Fibroblast of pulmonary artery (primary cell): ENCODE measurements around the gene COL19A1.

Experiments
- DNase-seq: peaks from one replicate; pipeline ENCODE4 v3.0.0-alpha.2; 2010; ENCODE audit warnings: low read depth
- H3K4me3 ChIP-seq: replicated peaks from 2 replicates; pipeline ENCODE4 v1.5.1; 2011; ENCODE audit warnings: low read depth, mild to moderate bottlenecking, control low read depth, low read length, moderate library complexity
- TF ChIP-seq, protein P1 (sequence below): IDR thresholded peaks from 2 replicates; pipeline ENCODE4 v1.5.1; 2011; ENCODE audit warnings: mild to moderate bottlenecking, control low read depth, low read length, inconsistent platforms; ENCODE audit errors: missing control alignments

COL19A1 gene

DNA sequence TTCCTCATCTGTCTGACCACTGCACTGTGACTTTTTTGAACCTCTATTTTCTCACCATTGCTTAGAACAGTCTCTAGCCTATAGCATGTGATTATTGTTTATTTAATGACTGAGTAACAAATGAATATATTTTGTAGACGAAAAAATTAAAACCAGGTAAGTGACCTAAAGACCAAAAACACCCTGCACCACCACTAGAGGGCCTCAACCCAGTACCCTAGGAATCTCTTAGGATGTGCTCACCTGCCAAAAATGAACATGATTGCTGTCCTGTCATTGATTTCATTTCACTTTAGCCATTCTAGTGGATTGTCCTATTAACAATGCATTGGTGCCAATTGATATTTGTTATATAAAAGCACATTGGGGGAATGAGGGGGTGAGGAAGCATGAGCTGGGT lies 237.4 kb downstream of the COL19A1 start:
- no peak for DNase-seq
- TF ChIP-seq, protein P1, sequence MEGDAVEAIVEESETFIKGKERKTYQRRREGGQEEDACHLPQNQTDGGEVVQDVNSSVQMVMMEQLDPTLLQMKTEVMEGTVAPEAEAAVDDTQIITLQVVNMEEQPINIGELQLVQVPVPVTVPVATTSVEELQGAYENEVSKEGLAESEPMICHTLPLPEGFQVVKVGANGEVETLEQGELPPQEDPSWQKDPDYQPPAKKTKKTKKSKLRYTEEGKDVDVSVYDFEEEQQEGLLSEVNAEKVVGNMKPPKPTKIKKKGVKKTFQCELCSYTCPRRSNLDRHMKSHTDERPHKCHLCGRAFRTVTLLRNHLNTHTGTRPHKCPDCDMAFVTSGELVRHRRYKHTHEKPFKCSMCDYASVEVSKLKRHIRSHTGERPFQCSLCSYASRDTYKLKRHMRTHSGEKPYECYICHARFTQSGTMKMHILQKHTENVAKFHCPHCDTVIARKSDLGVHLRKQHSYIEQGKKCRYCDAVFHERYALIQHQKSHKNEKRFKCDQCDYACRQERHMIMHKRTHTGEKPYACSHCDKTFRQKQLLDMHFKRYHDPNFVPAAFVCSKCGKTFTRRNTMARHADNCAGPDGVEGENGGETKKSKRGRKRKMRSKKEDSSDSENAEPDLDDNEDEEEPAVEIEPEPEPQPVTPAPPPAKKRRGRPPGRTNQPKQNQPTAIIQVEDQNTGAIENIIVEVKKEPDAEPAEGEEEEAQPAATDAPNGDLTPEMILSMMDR, result peak; percentile 51
- H3K4me3 ChIP-seq, result no peak overlapping the region

DNA sequence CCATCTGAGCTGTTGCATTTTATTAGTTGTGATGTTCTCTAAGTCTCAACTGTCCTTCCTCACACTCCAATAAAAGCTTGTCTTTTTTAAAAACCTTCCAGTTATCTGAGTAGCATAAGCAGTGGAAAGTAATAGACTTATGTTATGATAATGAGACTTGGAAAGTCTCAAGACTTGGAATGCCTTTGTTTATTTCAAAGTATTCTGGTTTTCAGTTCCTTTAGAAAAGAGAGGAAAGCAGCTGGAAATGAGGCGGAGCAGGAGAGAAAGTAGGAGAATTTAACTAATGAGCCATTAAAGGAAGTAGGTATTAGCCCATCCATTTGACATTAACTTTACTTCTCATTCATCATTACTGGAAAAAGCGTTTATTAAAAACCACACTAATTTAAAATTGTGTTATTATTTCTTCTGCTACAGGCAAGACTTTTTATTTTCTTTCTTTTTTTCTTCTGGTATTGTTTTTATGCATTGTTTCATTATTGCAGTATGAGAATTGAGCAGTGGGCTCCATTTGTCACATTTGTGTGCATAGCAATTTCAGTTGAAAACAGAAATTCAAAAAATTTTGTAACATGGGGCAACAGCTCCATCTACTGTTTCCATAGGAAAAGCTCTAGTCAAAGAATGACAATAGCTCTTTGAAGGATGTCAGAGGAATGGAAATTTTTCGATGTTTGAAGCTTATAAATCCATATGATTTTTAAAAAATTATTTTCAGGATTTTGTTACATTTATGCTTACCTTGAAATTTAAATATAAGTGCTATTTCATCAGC lies 241.7 kb downstream of the COL19A1 start:
- TF ChIP-seq, protein P1, result peak; percentile 69
- peak; percentile 64 for DNase-seq
- H3K4me3 ChIP-seq, result no peak overlapping the region

- TF ChIP-seq, protein P1, result no peak
- no peak overlapping the region for H3K4me3 ChIP-seq
- peak; percentile 5 for DNase-seq
Measured at GRCh38 chr6:70110126-70111022, 244.0 kb downstream of the COL19A1 start.

- no peak for DNase-seq
- TF ChIP-seq, protein P1, result no peak
- H3K4me3 ChIP-seq, result no peak overlapping the region
Measured at GRCh38 chr6:70111737-70112136, 245.4 kb downstream of the COL19A1 start.

- TF ChIP-seq, protein P1, result no peak
- H3K4me3 ChIP-seq, result no peak overlapping the region
Measured at GRCh38 chr6:70112716-70113115, 246.4 kb downstream of the COL19A1 start.

GRCh38 chr6:70113171-70113570 lies 246.8 kb downstream of the COL19A1 start:
- TF ChIP-seq, protein P1, result no peak
- H3K4me3 ChIP-seq, result no peak overlapping the region
- DNase-seq, result no peak

More at GRCh38 chr6:70112716-70113115, 246.4 kb downstream of the COL19A1 start:
- DNase-seq, result no peak
